ENCODE results near the gene DOCK3.

DNA sequence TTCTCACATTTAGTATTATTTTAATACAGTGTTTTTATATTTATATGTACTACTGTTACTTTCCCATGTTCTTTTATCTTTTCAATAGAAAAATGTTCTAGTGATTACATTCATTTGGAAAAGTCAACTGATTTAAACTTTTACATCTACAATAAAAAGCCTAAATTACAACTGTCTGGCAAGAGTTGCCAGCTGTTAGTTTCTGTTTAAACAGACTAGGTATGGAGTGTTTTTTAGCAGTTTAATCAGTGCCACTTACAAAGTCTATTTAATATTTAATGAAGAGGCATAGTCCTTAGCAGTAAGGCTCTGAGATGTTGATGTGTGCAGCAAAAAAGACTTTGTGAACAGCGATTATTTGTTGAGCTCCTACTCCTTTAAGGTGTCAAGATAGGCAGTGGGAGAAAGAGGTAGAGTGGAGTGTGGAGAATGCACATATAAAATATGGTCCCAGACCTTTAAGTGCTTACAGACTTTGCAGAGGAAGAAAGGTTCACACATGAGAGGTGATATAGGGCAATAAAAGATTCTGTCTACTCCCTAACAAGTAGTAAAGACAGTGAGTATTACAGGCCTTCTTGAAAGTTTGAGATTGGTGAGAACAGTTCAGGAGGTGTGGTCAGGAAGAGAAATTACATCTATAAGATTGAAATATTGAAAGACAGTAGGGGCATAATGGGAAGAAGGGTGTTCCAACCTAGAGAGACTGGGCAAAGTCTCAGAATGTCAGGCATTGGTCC, 320.5 kb downstream of the DOCK3 start:
- TF ChIP-seq POLR2AphosphoS5 (IDR thresholded peaks at IDR 0.05; ENCODE audit: low read depth, low read length) (no peak), TAF1 (IDR thresholded peaks at IDR 0.05; ENCODE audit: borderline replicate concordance, insufficient read depth, low read length) (no peak)
- TF ChIP-seq, protein P1, sequence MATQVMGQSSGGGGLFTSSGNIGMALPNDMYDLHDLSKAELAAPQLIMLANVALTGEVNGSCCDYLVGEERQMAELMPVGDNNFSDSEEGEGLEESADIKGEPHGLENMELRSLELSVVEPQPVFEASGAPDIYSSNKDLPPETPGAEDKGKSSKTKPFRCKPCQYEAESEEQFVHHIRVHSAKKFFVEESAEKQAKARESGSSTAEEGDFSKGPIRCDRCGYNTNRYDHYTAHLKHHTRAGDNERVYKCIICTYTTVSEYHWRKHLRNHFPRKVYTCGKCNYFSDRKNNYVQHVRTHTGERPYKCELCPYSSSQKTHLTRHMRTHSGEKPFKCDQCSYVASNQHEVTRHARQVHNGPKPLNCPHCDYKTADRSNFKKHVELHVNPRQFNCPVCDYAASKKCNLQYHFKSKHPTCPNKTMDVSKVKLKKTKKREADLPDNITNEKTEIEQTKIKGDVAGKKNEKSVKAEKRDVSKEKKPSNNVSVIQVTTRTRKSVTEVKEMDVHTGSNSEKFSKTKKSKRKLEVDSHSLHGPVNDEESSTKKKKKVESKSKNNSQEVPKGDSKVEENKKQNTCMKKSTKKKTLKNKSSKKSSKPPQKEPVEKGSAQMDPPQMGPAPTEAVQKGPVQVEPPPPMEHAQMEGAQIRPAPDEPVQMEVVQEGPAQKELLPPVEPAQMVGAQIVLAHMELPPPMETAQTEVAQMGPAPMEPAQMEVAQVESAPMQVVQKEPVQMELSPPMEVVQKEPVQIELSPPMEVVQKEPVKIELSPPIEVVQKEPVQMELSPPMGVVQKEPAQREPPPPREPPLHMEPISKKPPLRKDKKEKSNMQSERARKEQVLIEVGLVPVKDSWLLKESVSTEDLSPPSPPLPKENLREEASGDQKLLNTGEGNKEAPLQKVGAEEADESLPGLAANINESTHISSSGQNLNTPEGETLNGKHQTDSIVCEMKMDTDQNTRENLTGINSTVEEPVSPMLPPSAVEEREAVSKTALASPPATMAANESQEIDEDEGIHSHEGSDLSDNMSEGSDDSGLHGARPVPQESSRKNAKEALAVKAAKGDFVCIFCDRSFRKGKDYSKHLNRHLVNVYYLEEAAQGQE (IDR thresholded peaks at IDR 0.05; ENCODE audit: insufficient read depth in 1 of 2, low read depth in 2 of 2, low read length in 2 of 2), result no peak

Data from PFSK-1 (cell line).